Measurements from ENCODE around the gene TASP1.
"Not testable (repeated sequence)": the region's sequence is repeated elsewhere in the genome, so short reads cannot be mapped to it uniquely, and the experiment has no call there.

Gene TASP1

GRCh38 chr20:13483472-13483871 is 155.3 kb downstream of the TASP1 start:
- H3K9me3 ChIP-seq (ENCODE audit: control insufficient read depth in 1 of 2, low read length in 2 of 2); H3K4me1 ChIP-seq (ENCODE audit: control insufficient read depth in 1 of 2, insufficient read depth in 2 of 2, low read length in 2 of 2); H3K27me3 ChIP-seq (ENCODE audit: control insufficient read depth in 1 of 2, insufficient read depth in 2 of 2, low read length in 2 of 2); H3K4me3 ChIP-seq (ENCODE audit: low read depth in 1 of 2, low read length in 2 of 2); H3K9ac ChIP-seq (ENCODE audit: low read depth in 1 of 2, low read length in 2 of 2); H3K27ac ChIP-seq (ENCODE audit: low read depth, low read length): not testable (repeated sequence)
- H3K36me3 ChIP-seq (ENCODE audit: control insufficient read depth in 1 of 2, insufficient read depth in 2 of 2, low read length in 2 of 2), result peaks cover 9 to 26% of the 10 kb centered on the region in 2 donors

DNA sequence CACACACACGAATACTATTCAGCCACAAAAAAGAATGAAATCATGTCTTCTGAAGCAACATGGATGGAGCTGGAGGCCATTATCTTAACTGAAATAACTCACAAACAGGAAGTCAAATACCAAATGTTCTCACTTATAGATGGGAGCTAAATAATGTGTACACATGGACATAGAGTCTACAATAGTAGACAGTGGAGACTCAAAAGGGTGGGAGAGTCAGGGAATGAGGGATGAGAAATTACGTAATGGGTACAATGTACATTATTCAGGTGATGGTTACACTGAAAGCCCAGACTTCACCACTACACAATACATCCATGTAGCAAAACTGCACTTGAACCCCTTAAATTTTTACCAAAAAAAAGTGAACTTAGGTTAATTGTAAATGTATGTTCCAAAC is 160.4 kb downstream of the TASP1 start:
- no peaks in the 10 kb centered on the region for H3K4me1 ChIP-seq (ENCODE audit: control insufficient read depth in 1 of 2, insufficient read depth in 2 of 2, low read length in 2 of 2)
- no peaks in the 10 kb centered on the region for H3K9me3 ChIP-seq (ENCODE audit: control insufficient read depth in 1 of 2, low read length in 2 of 2)
- H3K36me3 ChIP-seq (ENCODE audit: control insufficient read depth in 1 of 2, insufficient read depth in 2 of 2, low read length in 2 of 2), result peaks cover 9 to 26% of the 10 kb centered on the region in 2 donors
- H3K27ac ChIP-seq (ENCODE audit: low read depth, low read length), result no peak overlapping the region
- no peaks in the 10 kb centered on the region for H3K27me3 ChIP-seq (ENCODE audit: control insufficient read depth in 1 of 2, insufficient read depth in 2 of 2, low read length in 2 of 2)
- H3K9ac ChIP-seq (ENCODE audit: low read depth in 1 of 2, low read length in 2 of 2), result no peak overlapping the region
- H3K4me3 ChIP-seq (ENCODE audit: low read depth in 1 of 2, low read length in 2 of 2), result no peak overlapping the region

DNA sequence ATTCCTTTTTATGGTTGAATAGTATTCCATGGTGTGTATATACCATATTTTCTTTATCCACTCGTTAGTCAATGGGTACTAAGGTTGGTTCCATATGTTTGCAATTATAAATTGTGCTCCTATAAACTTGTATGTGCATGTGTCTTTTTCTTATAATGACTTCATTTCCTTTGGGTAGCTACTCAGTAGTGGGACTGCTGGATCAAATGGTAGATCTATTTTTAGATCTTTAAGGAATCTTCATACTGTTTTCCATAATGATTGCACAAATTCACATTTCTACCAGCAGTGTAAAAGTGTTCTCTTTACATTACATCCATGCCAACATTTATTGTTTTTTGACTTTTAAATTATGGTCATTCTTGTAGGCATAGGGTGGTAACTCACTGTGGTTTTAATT is 164.3 kb downstream of the TASP1 start:
- no peak overlapping the region for H3K9ac ChIP-seq (ENCODE audit: low read depth in 1 of 2, low read length in 2 of 2)

DNA sequence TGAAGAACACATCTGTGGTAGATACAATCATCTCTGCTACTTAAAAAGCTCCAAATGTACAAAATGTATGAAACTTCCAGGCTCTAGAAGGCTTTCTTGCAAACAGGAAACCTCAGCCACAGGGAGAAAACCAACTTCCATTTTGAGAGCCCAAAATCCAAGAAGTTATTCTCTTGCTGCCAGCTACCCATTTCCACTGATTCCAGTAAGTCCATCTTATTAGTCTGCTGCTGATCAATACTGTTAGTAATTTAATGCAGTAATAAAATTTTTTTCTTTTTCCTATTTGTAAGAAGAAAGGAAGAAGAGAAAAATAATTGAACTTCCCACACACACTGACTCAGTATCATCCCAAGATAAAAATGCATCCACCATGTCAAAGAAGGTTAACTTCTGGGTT is 169.5 kb downstream of the TASP1 start:
- Histone ChIP-seq H3K36me3 (ENCODE audit: control insufficient read depth in 1 of 2, insufficient read depth in 2 of 2, low read length in 2 of 2) (no peaks in the 10 kb centered on the region), H3K9ac (ENCODE audit: low read depth in 1 of 2, low read length in 2 of 2) (no peak overlapping the region), H3K9me3 (ENCODE audit: control insufficient read depth in 1 of 2, low read length in 2 of 2) (no peaks in the 10 kb centered on the region), H3K27me3 (ENCODE audit: control insufficient read depth in 1 of 2, insufficient read depth in 2 of 2, low read length in 2 of 2) (no peaks in the 10 kb centered on the region), H3K27ac (ENCODE audit: low read depth, low read length) (no peak overlapping the region), H3K4me1 (ENCODE audit: control insufficient read depth in 1 of 2, insufficient read depth in 2 of 2, low read length in 2 of 2) (no peaks in the 10 kb centered on the region), H3K4me3 (ENCODE audit: low read depth in 1 of 2, low read length in 2 of 2) (no peak overlapping the region)

More for the DNA sequence above, 164.3 kb downstream of the TASP1 start:
- Histone ChIP-seq H3K27me3 (ENCODE audit: control insufficient read depth in 1 of 2, insufficient read depth in 2 of 2, low read length in 2 of 2) (no peaks in the 10 kb centered on the region), H3K4me3 (ENCODE audit: low read depth in 1 of 2, low read length in 2 of 2) (no peak overlapping the region), H3K27ac (ENCODE audit: low read depth, low read length) (no peak overlapping the region), H3K36me3 (ENCODE audit: control insufficient read depth in 1 of 2, insufficient read depth in 2 of 2, low read length in 2 of 2) (no peaks in the 10 kb centered on the region), H3K9me3 (ENCODE audit: control insufficient read depth in 1 of 2, low read length in 2 of 2) (no peaks in the 10 kb centered on the region), H3K4me1 (ENCODE audit: control insufficient read depth in 1 of 2, insufficient read depth in 2 of 2, low read length in 2 of 2) (no peaks in the 10 kb centered on the region)

- H3K27me3 ChIP-seq (ENCODE audit: control insufficient read depth in 1 of 2, insufficient read depth in 2 of 2, low read length in 2 of 2), result no peaks in the 10 kb centered on the region
- H3K4me1 ChIP-seq (ENCODE audit: control insufficient read depth in 1 of 2, insufficient read depth in 2 of 2, low read length in 2 of 2), result no peaks in the 10 kb centered on the region
- H3K36me3 ChIP-seq (ENCODE audit: control insufficient read depth in 1 of 2, insufficient read depth in 2 of 2, low read length in 2 of 2), result no peaks in the 10 kb centered on the region
- no peak overlapping the region for H3K27ac ChIP-seq (ENCODE audit: low read depth, low read length)
- no peaks in the 10 kb centered on the region for H3K9me3 ChIP-seq (ENCODE audit: control insufficient read depth in 1 of 2, low read length in 2 of 2)
- no peak overlapping the region for H3K9ac ChIP-seq (ENCODE audit: low read depth in 1 of 2, low read length in 2 of 2)
- no peak overlapping the region for H3K4me3 ChIP-seq (ENCODE audit: low read depth in 1 of 2, low read length in 2 of 2)
Measured at GRCh38 chr20:13468166-13468565, 170.6 kb downstream of the TASP1 start.

GRCh38 chr20:13464702-13465101 is 174.0 kb downstream of the TASP1 start:
- Histone ChIP-seq H3K27ac (ENCODE audit: low read depth, low read length) (no peak overlapping the region), H3K9ac (ENCODE audit: low read depth in 1 of 2, low read length in 2 of 2) (no peak overlapping the region), H3K27me3 (ENCODE audit: control insufficient read depth in 1 of 2, insufficient read depth in 2 of 2, low read length in 2 of 2) (no peaks in the 10 kb centered on the region), H3K36me3 (ENCODE audit: control insufficient read depth in 1 of 2, insufficient read depth in 2 of 2, low read length in 2 of 2) (no peaks in the 10 kb centered on the region), H3K4me1 (ENCODE audit: control insufficient read depth in 1 of 2, insufficient read depth in 2 of 2, low read length in 2 of 2) (no peaks in the 10 kb centered on the region), H3K9me3 (ENCODE audit: control insufficient read depth in 1 of 2, low read length in 2 of 2) (no peaks in the 10 kb centered on the region), H3K4me3 (ENCODE audit: low read depth in 1 of 2, low read length in 2 of 2) (no peak overlapping the region)

DNA sequence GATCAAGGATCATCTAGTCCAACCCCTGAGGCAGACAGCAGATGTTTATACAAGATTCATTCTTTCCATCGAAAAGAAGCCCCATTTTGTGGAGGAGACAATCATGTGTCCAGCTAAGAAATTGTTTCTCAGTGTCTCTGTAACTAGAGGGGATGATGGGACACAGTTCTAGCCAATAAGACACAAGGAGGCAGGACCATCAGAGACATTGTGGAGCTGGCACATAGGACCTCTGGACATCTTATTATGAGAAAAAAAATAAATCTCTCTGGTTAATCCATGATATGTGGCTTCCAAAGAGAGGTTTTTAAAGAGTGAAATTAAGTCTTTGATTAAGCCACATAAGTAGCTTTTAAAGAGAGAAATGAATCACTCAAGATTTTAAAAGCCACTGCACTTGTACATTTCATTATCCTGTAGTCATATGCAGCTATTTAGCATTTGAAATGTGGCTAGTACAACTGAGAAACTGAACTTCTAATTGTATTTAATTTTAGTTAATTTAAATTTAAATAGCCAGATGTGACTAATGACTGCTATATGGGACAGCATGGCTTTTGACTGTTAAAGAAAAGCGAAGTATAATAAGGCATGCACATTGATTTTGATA is 176.8 kb downstream of the TASP1 start:
- Histone ChIP-seq H3K4me1 (ENCODE audit: control insufficient read depth in 1 of 2, insufficient read depth in 2 of 2, low read length in 2 of 2) (no peaks in the 10 kb centered on the region), H3K4me3 (ENCODE audit: low read depth in 1 of 2, low read length in 2 of 2) (no peak overlapping the region), H3K36me3 (ENCODE audit: control insufficient read depth in 1 of 2, insufficient read depth in 2 of 2, low read length in 2 of 2) (no peaks in the 10 kb centered on the region), H3K27me3 (ENCODE audit: control insufficient read depth in 1 of 2, insufficient read depth in 2 of 2, low read length in 2 of 2) (no peaks in the 10 kb centered on the region), H3K9ac (ENCODE audit: low read depth in 1 of 2, low read length in 2 of 2) (no peak overlapping the region), H3K9me3 (ENCODE audit: control insufficient read depth in 1 of 2, low read length in 2 of 2) (no peaks in the 10 kb centered on the region), H3K27ac (ENCODE audit: low read depth, low read length) (no peak overlapping the region)

GRCh38 chr20:13458860-13459451 is 179.8 kb downstream of the TASP1 start:
- Histone ChIP-seq H3K4me1 (ENCODE audit: control insufficient read depth in 1 of 2, insufficient read depth in 2 of 2, low read length in 2 of 2) (no peaks in the 10 kb centered on the region), H3K36me3 (ENCODE audit: control insufficient read depth in 1 of 2, insufficient read depth in 2 of 2, low read length in 2 of 2) (no peaks in the 10 kb centered on the region), H3K9ac (ENCODE audit: low read depth in 1 of 2, low read length in 2 of 2) (no peak overlapping the region), H3K4me3 (ENCODE audit: low read depth in 1 of 2, low read length in 2 of 2) (no peak overlapping the region), H3K9me3 (ENCODE audit: control insufficient read depth in 1 of 2, low read length in 2 of 2) (no peaks in the 10 kb centered on the region), H3K27me3 (ENCODE audit: control insufficient read depth in 1 of 2, insufficient read depth in 2 of 2, low read length in 2 of 2) (no peaks in the 10 kb centered on the region), H3K27ac (ENCODE audit: low read depth, low read length) (no peak overlapping the region)

DNA sequence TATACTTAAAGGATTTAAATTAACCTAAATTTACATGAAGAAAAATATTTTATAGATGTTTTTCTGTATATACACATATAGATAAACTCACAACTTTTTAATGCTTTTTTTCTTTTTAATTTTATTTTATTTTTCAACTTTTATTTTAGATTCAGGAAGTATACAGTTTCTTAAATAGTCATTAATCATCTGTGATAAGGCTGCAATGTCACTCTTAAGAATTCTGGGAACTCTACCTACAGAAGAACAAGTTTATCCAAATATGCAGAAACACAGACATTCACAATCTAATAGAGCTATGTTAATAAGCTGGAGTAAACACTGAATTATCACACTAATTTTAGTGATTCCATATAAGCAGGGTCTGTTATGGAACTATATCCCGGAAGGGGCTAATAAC is 181.2 kb downstream of the TASP1 start:
- no peak overlapping the region for H3K27ac ChIP-seq (ENCODE audit: low read depth, low read length)
- H3K36me3 ChIP-seq (ENCODE audit: control insufficient read depth in 1 of 2, insufficient read depth in 2 of 2, low read length in 2 of 2), result no peaks in the 10 kb centered on the region
- H3K4me3 ChIP-seq (ENCODE audit: low read depth in 1 of 2, low read length in 2 of 2), result no peak overlapping the region
- H3K9me3 ChIP-seq (ENCODE audit: control insufficient read depth in 1 of 2, low read length in 2 of 2), result no peaks in the 10 kb centered on the region
- no peaks in the 10 kb centered on the region for H3K27me3 ChIP-seq (ENCODE audit: control insufficient read depth in 1 of 2, insufficient read depth in 2 of 2, low read length in 2 of 2)
- H3K4me1 ChIP-seq (ENCODE audit: control insufficient read depth in 1 of 2, insufficient read depth in 2 of 2, low read length in 2 of 2), result no peaks in the 10 kb centered on the region
- H3K9ac ChIP-seq (ENCODE audit: low read depth in 1 of 2, low read length in 2 of 2), result no peak overlapping the region

GRCh38 chr20:13455713-13456112 is 183.0 kb downstream of the TASP1 start:
- H3K27me3 ChIP-seq (ENCODE audit: control insufficient read depth in 1 of 2, insufficient read depth in 2 of 2, low read length in 2 of 2), result no peaks in the 10 kb centered on the region
- no peaks in the 10 kb centered on the region for H3K9me3 ChIP-seq (ENCODE audit: control insufficient read depth in 1 of 2, low read length in 2 of 2)
- no peak overlapping the region for H3K4me3 ChIP-seq (ENCODE audit: low read depth in 1 of 2, low read length in 2 of 2)
- no peaks in the 10 kb centered on the region for H3K4me1 ChIP-seq (ENCODE audit: control insufficient read depth in 1 of 2, insufficient read depth in 2 of 2, low read length in 2 of 2)
- no peaks in the 10 kb centered on the region for H3K36me3 ChIP-seq (ENCODE audit: control insufficient read depth in 1 of 2, insufficient read depth in 2 of 2, low read length in 2 of 2)
- no peak overlapping the region for H3K27ac ChIP-seq (ENCODE audit: low read depth, low read length)
- H3K9ac ChIP-seq (ENCODE audit: low read depth in 1 of 2, low read length in 2 of 2), result no peak overlapping the region
